AG04450 (cell line): ENCODE results near the gene FAR1. TPM values are rescaled to one million over a fixed set of nuclear protein-coding genes. Genes with fewer than 3 reads are reported as not detected.

Source experiments
- CTCF ChIA-PET: fragments of 300-600, 350-600 bp; formaldehyde crosslinking; extraction: SDS; loops from one replicate; lab custom pipeline; 2022; ENCODE audit warnings: antibody characterized with exemption, inconsistent platforms; lab: Charles Lee
- POLR2A ChIA-PET: fragments of 350-600 bp; formaldehyde crosslinking; extraction: SDS; loops from one replicate; lab custom pipeline; 2021; ENCODE audit warnings: antibody characterized with exemption, inconsistent platforms; lab: Yijun Ruan, JAX
- DNase-seq: peaks from one replicate; pipeline ENCODE4 v3.0.0-alpha.2; 2011; ENCODE audit warnings: low read depth, low spot score
- H3K27ac ChIP-seq: one replicate; pipeline ENCODE4 v1.5.1; 2012; ENCODE audit warnings: low read depth, low read length, control low read depth
- H3K27me3 ChIP-seq: one replicate; pipeline ENCODE4 v1.6.0; 2012; ENCODE audit warnings: low read length; ENCODE audit not compliant: control insufficient read depth, insufficient read depth
- H3K4me3 ChIP-seq: 2 replicates; pipeline ENCODE4 v1.5.1; 2011; ENCODE audit warnings: mild to moderate bottlenecking, low read depth, low read length, control low read depth
- H3K9me3 ChIP-seq: 2 replicates; pipeline ENCODE4 v1.5.1; 2012; ENCODE audit warnings: low read length; ENCODE audit not compliant: control insufficient read depth, insufficient read depth
- CTCF ChIP-seq: IDR thresholded peaks from 2 replicates; pipeline ENCODE4 v1.5.1; 2011; ENCODE audit warnings: low read depth, low read length, control low read depth, inconsistent platforms
- polyA plus RNA-seq: library from polyadenylated mRNA; depleted of rRNA; stranded (reverse); fragments of >200 nt; gene quantifications from 2 replicates; pipeline ENCODE4 v1.2.3, GENCODE V29; 2011

The FAR1 gene
- polyA plus RNA-seq, 1 experiment: 71.7 TPM

GRCh38 chr11:13699870-13700269 lies 31.4 kb downstream of the FAR1 start:
- Histone ChIP-seq H3K4me3 (no peak overlapping the region), H3K27me3 (no peaks in the 10 kb centered on the region), H3K27ac (no peak overlapping the region), H3K9me3 (no peaks in the 10 kb centered on the region)
- no peak for TF ChIP-seq CTCF
- no peak for DNase-seq
- POLR2A ChIA-PET: no interaction called here
- CTCF ChIA-PET: interaction anchor here (0.6 kb wide), 1 partner anchor 805 kb away, joined by 3 read pairs; no protein-coding TSS in a partner anchor

- H3K9me3 ChIP-seq: no peaks in the 10 kb centered on the region
- CTCF ChIA-PET: no interaction called here
- no peak for TF ChIP-seq CTCF
- H3K27ac ChIP-seq: no peak overlapping the region
- H3K4me3 ChIP-seq: no peak overlapping the region
- POLR2A ChIA-PET: no interaction called here
- DNase-seq: no peak
- H3K27me3 ChIP-seq: no peaks in the 10 kb centered on the region
These were observed 33.0 kb downstream of the FAR1 start for GRCh38 chr11:13701506-13701905.

- POLR2A ChIA-PET: no interaction called here
- H3K27me3 ChIP-seq: no peaks in the 10 kb centered on the region
These were observed 33.6 kb downstream of the FAR1 start for GRCh38 chr11:13702071-13702470.

GRCh38 chr11:13705710-13706109 lies 37.2 kb downstream of the FAR1 start:
- ChIA-PET POLR2A (no interaction called here), CTCF (no interaction called here)

More at GRCh38 chr11:13702071-13702470, 33.6 kb downstream of the FAR1 start:
- DNase-seq: no peak
- CTCF ChIA-PET: no interaction called here
- no peaks in the 10 kb centered on the region for H3K9me3 ChIP-seq
- TF ChIP-seq CTCF: no peak
- H3K4me3 ChIP-seq: no peak overlapping the region
- H3K27ac ChIP-seq: no peak overlapping the region

GRCh38 chr11:13713982-13714381 lies 45.5 kb downstream of the FAR1 start:
- DNase-seq: no peak
- H3K27ac ChIP-seq: no peak overlapping the region
- CTCF ChIA-PET: no interaction called here
- no peaks in the 10 kb centered on the region for H3K27me3 ChIP-seq
- POLR2A ChIA-PET: no interaction called here
- no peak overlapping the region for H3K4me3 ChIP-seq
- TF ChIP-seq CTCF: no peak
- H3K9me3 ChIP-seq: no peaks in the 10 kb centered on the region

More at GRCh38 chr11:13705710-13706109, 37.2 kb downstream of the FAR1 start:
- no peaks in the 10 kb centered on the region for H3K27me3 ChIP-seq
- no peak overlapping the region for H3K4me3 ChIP-seq
- no peak for TF ChIP-seq CTCF
- DNase-seq: no peak
- H3K27ac ChIP-seq: no peak overlapping the region
- no peaks in the 10 kb centered on the region for H3K9me3 ChIP-seq
